Islet of Langerhans (tissue), 1 donor: ENCODE measurements around the gene TIAM2.
"Not testable (repeated sequence)": the region's sequence is repeated elsewhere in the genome, so short reads cannot be mapped to it uniquely, and the experiment has no call there.

Experiments
- FAIRE-seq: peaks from one replicate; lab custom pipeline; 2011; peaks lifted over from hg19 to GRCh38; lab: Jason Lieb, UNC

The TIAM2 gene

DNA sequence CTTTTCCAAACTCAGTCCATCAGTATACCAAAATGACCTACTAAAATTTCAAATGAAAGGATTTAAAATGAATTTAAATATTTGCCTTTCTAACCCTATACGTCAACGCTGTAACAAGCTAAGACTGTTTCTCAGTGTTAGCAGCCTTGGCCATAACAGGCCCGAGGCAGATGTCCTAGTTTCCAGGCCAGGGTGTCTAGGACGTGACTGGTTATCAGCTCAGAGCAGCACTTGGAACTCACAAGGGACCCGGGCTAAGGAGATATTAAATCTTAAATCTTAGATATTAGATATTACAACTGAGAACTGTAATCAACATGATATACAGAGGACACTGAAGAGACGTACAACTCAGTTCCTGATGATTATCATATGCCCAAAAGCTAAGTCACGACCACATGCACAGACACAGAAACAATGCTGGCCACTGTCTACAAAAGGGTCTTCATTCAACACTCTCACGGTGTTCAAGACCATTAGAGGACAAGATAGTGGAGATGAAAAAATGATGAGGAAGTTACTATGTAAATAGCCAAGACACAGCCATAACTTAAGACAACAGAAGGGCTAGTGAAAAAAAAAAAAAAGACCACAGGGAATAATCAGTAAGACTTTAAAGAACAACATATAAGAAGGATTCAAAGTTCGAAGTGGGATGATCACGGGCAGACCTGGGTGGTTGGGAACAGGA, 268.4 kb downstream of the TIAM2 start, which contains the start of gene CLDN20:
Gene CLDN20, plus strand, starts transcription at position 641 of the 691 bp plus-strand sequence. CDS start 11,707 bp downstream, outside the sequence.
- FAIRE-seq: no peak

DNA sequence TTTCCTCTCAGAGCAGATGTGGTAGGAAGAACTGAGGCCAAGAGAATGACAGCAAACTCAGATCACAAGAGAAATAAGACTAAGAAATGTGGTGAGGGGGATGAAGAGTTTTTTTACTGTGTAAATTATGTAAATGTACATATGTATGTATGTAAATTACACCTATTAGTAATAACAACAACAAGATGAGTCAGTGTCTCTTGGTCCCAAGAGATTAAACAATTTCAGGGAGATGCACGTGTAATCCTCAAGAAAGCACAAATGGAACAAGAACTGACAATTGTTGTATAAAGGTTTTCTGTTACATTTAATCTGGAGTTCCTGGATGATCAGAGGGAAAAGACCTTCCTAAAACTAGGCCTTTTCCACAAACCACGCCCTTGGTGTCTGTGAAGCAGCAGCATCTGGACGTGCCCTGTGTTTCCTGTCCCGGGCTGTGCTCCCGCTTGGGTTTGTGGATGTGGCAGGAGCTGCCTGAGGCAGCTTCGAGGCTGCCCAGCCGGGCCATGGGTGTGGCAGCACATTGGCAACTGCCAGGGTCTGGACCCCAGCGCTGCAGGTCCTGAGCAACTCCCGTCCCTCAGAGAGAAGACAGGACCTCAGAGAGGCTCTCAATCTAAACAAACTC, 269.7 kb downstream of the TIAM2 start:
- FAIRE-seq: no peak

DNA sequence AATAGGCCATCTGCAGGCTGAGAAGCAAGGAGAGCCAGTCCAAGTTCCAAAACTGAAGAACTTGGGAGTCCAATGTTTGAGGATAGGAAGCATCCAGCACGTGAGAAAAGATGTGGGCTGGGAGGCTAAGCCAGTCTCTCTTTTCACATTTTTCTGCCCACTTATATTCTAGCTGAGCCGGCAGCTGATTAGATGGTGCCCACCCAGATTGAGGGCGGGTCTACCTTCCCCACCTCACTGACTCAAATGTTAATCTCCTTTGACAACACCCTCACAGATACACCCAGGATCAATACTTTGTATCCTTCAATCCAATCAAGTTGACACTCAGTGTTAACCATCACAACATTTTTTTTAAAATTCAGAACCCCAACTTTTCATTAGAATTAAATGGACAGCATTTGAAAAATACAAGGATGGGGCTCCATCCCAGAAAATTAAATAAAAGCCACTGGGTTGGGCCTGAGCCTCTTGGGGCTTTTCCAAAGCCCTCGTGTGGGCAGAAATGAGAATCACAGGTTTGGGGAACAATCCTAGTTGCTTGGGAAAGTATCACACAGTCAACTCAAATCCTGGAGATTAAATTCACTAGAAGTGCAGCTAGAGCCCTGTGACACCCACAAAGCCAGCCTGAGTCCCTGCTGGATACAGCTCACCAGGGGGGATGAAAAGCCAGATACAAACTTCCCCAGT, 270.9 kb downstream of the TIAM2 start:
- no peak for FAIRE-seq

DNA sequence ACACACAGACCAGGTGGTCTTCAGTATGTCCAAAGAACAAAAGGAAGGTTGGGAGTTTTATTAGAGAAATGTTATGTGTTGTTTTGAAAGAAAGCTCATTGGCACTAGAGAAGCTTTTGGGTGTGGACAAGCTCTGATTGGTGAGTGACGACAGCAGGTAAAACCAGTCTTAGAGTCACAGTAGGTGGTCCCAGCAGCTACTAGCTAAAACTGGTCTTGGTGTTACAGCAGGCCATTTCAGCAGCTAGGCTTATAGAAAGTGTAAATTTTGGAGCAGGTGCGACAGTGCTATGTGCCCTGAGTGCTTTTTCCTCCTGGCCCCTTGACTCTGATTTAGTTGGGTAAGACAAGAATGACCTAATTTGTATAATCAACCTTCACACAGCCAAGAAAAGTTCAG, 272.3 kb downstream of the TIAM2 start:
- no peak for FAIRE-seq

DNA sequence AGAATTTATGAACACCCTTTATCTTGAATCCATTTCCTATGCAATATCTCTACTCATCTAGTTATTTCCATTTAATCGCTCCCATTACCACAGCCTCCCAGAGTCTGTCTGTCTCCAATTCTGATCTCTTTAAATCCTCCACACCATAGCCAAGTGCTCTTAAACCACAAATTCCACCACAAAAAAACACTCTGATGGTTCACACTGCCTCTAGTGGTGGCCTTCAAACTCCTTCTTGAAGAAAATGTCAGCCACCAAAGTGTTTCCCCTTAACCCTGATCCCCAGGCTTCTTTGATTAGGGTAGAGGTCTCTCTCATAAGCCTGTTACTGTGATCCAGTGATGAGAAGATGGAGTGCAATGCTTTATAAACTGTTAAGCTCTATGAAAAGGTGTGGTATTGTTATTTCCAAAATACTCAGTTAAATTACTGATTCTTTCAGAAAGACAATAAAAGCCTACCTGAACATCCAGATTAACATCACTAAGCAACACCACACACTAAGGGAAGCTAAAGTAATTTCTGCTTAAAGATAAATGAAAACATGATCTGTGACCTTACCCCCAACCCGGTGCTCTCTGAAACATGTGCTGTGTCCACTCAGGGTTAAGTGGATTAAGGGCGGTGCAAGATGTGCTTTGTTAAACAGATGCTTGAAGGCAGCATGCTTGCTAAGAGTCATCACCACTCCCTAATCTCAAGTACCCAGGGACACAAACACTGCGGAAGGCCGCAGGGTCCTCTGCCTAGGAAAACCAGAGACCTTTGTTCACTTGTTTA, 273.2 kb downstream of the TIAM2 start:
- FAIRE-seq: not testable (repeated sequence)

DNA sequence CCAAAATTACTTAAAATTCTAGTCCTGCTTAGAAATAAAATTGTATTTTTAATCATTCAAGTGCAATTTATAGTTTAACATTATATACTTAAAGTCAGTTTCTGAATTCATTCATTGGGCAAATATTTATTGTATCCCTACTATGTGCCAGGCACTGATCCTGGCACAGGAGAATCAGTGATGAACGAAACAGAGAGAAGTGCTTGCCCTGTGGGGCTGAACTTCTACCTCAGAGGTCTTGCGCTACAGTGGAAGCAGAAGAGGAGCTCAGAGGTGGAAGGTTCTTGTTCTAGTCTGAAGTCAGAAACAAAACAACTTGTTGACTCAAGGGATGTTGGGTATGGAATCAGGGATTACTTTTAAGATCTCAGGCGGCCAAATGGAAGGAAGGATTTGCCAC, 274.6 kb downstream of the TIAM2 start:
- no peak for FAIRE-seq

DNA sequence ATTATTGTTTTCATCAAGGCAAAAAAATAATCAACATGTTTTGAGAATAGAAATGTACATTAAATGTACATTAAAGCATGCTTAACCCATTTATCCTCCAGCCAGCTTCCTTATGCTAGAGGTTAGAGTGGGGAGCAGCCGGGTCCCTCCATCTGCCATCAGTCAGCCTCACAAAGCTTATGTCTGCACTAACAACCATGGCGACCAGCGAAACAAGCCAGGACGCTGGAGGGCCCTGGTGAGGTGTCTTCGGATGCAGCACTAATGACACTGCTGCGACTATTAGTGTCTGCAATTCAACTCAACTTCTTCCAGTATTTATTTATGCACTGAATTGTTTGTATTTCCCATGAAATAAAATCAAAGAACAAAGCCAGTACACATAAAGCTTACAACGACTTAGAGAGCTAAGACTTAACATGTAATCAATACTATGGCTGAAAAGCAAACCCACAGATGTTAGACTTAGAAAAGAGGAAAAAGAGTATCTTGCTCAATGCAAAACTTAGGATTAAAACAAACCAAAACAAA, 275.5 kb downstream of the TIAM2 start:
- no peak for FAIRE-seq

DNA sequence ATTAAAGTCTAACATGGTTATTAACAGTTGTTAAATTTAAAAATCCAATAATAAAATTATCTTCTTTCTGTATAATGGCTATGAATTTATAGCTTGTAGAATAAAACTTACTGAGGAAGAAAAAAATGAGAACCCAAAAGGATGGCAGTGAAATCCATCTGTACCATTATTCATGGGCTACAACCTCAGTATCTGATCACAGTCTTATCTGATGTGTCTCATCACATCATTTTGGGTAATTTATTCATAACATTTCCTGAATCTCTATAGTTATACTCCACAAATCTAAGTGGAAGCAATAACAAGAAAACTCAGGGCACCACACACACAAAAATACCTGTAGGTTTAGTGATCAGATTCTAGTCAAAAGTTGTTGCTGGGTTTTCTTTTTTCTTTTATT, 276.0 kb downstream of the TIAM2 start:
- no peak for FAIRE-seq

DNA sequence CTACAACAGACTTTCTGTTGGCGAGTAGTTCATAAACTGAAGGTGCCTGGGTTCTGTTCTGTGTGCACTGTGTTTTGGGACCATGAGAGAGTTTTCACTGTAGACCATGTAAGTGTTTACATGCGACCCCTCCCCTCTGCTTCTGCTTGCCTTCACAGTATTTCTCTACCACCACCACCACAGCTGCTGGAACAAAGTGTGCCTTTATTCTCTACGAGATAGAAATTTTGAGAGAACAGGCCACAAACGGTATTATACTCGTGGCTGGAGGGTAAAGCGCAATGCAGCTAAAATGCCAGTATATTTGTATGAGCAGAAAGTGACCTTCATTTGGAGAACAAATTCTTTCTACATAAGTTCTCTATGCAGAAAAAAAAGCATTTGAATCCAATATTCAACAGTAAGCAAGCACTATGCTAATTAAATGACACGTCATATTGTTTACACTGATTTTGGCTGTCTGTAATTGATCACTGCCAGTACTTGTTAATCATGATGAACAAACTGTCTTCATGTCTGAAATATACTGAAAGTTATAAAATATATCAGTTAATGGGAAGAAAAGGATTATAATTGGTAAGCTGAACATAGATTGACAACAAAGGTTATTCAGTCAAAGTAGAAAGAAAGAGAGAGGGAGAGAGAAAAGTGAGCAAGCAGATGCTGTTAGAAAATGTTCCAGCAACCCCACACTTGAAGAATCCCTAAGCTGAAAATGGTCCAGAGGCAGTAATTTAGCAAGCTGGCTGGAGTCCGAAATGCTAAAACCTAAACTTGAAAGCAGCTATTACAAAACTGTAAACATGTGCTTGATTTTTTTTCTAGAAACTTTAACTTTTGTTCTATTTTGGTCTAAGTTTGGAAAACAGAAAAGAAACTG, 277.5 kb downstream of the TIAM2 start:
- no peak for FAIRE-seq

DNA sequence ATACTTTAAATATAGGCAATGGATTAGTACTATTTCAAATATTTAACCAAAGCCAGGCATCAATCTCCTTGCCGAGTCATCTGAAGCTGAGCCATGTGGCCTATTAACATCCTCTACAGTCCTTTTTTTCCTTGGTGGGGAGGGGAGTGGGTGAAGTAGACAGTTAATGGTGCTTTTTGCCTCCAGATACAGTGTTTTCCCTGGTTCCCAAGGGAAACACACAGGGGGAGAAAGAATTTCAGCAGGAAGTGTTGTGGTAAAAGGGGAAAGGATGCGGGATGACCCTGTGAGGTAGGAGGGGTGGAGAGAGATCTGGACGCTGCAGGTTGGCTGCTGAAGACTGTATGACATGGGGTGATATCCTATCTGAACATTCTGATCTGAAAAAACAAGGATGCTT, 278.3 kb downstream of the TIAM2 start:
- peak; percentile 92 for FAIRE-seq

DNA sequence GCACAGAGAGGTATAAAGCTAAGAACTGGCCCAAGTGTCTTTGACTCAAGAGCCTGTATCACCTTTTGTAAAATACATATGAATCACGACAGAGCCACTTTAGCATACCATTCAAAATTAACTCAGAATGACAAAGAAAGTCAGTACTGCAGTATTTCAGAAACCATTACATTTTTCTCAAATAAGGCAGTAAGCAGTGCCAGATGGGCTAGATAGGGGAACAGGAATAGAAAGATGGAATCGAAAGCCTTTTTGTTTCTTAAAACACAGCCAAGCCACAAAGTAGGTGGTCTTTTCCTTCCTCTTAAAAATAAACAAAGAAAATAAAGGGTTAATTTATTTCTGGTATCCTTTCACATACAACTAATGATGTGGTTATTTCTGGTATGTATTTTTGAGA, 279.0 kb downstream of the TIAM2 start:
- no peak for FAIRE-seq

DNA sequence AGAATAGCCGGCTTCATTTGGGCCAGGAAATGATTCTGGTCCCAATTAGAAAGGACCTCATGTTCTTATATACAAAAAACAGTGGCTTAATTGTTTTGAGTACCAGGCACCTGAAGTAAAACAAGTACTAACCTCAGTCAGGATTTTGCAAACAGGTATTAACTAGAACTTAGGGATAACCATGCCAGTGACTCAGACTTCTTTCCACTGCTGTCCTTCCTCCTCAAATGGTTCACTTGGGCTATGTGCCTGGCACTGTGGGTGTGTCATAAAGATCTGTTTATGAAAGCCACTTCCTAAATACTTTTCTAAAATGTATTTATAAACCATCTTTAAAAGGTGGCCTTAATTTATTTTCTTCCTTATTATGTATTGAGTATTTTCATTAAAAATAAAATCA, 279.4 kb downstream of the TIAM2 start:
- FAIRE-seq: no peak

DNA sequence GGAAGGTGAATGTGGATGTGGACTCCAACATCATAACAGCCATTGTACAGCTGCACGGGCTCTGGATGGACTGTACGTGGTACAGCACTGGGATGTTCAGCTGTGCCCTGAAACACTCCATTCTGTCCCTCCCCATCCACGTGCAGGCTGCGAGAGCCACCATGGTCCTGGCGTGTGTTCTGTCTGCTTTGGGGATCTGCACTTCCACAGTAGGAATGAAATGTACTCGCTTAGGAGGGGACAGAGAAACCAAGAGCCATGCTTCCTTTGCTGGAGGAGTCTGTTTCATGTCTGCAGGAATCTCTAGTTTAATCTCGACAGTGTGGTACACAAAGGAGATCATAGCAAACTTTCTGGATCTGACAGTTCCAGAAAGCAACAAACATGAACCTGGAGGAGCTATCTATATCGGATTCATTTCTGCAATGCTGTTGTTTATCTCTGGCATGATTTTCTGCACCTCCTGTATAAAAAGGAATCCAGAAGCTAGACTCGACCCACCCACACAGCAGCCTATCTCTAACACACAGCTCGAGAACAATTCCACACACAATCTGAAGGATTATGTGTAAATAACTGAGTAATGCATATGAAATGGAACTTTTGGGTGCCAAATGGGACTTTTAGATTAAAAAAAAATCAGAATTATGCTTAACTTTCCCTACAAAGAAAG, 280.8 kb downstream of the TIAM2 start:
- FAIRE-seq: no peak

DNA sequence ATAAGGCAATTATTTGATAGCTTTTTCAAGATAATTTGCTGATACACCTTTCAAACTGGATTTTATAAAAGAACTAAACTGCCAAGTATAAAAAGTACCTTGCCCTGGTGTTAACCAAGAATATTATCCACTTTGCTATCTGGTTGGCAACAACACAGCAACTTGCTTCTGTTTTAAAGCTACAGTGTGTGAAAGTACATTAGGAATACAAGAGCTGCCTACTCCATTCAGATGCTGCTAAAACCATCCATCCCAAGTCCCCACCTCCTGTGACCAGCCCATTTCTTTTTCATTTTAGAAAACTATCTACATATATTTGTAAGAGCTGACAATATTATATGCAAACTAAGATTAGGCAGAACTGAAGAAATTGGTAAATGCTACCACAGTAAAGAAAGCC, 281.5 kb downstream of the TIAM2 start:
- FAIRE-seq: no peak

DNA sequence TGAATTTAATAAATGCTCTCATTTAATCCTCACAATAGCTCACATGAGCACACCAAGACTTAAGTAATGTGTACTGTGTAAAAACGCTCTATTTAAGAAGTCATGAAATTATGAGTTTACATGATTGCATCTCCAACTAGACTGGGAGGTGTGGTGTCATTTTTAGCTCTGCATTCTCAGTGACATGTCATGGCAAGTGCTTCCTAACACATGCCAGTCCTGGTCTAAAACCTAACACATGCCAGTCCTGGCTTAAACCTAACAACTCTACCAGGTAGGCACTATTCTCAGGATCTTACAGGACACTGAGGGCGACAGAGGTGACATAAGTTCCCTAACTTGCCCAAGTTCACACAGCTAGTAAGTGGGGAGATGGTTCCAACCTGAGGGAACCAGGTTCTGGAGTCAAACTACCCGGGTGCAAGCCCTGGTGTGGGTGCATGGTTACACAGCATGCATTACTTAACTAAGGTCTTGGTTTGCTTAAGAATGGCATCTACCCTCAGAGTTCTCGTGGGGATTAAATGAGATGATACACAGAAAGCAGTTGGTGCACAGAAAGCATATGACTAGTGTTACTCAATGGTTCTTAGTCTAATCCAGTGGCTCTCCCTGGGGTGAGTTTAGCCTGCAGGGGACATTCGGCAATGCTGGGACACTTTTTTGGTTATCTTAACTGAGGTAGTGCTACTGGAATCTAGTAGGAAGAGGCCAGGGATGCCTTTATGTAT, 283.4 kb downstream of the TIAM2 start:
- no peak for FAIRE-seq

DNA sequence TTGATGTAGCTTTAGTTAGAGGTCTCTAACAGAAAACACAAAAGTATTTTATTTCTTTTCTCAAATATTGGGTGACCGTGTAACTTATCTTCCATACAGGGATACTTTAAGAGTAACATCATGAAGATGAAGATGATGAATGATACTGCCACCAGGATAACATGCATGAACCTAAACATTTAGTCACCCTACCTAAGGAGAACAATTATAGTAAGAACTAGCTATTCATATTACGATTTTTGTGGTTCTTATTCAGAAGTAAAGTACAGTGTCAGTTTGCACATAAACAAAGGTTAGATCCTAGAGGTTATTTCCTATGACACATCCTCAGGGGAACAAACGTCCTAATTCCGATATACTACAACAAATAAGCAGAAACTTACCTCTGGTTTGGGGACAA, 289.7 kb downstream of the TIAM2 start:
- no peak for FAIRE-seq

DNA sequence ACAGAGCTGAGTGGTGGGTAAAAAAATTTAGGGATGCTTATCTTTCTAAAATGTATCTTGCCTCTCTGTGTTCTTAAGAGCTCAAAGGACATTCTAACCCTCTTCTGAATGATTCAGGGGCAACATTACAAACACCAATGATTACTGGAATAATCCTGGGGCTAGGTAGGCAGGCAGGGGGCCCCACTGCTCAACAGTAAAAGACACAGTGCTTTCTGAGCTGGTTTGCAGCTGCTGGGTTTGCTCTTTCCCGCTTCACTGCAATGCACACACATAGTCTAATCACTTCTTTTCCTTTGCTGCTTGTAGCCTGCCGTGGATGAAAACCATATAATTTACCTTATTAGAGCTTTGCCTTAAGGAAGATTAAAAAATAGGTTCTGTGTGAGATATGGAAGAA, 292.6 kb downstream of the TIAM2 start:
- FAIRE-seq: no peak

DNA sequence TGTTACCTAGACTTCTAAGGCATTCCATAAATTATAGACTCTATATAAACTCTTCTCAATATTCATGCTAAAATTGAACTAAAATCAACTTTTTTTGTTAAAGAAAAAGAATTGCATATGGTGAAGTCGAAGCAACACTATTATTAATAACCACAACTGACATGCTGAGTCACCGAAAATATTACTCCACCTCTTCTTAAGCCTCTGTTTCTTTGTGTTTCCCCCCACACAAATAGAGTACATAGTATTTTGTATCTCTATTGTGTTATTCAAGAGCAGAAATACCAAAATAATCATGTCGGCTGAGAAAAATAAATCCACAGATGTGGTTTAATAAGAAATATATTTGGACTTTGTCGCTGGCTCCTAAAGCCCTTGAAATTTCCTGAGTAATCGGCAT, 295.4 kb downstream of the TIAM2 start:
- no peak for FAIRE-seq

DNA sequence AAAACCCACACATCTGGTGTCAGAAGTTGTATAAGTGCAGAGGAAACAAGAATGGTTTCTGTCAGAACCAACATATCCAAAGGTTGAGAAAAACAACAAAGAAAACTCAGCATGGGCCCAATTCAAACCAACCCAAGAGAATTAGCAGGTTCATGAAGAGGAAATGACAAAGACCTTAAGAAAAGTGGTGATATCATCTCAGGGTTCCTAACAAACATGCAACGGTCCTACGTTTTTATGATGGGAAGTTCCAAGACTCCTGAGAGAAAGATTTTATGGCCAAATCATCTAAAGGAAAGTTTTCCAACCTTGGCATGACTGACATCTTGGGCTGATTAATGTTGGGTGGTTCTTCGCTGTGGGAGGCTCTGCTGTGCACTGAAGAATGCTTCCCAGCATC, 296.2 kb downstream of the TIAM2 start:
- FAIRE-seq: no peak

DNA sequence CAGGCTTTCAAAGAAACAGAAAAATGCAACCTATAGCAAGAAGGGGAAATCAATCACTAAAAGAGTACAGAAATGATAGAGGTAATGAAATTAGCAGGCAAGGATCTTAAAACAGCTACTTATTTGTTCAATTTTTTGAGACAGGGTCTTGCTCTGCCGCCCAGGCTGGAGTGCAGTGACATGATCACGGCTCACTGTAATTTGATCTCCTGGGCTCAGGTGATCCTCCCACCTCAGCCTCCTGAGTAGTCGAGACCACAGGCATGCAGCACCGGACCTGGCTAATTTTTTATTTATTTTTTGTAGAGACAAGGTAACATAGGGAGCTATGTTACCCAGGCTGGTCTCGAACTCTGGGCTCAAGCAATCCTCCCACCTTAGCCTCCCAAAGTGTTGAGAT, 297.6 kb downstream of the TIAM2 start:
- FAIRE-seq: no peak
